ENCODE measurements around the gene NOA1. TPM values are rescaled to one million over a fixed set of nuclear protein-coding genes. Genes with fewer than 3 reads are reported as not detected.

Gene NOA1
- total RNA-seq, 2 experiments from 2014 or later: 20.2 to 28.1 TPM

DNA sequence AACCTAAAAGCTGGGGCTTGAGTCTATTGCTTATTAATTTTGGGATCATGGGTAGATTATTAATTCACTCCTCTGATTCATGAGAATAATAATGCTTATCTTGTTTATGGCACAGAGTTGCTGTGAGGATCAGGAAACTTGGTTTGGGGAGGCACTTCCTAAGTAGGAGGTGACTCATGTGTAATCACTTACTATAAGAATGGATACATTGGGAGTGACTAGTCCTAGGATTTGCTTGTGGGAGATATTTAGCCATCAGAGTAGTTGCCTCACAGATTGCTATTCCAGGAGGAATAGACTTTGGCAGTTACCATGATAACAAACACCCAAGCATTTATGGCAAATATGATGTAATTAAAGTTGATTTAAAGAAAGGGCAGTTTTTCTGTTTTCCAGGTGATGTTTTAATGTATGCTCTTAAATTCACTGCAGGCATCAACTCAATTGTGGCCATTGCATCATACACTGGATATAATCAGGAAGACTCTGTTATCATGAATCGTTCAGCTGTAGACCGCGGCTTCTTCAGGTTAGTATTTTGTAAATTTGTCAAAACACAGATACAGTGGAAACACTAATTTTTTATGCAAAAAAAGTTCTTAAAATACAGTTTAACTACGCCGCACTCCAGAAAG is 43.2 kb upstream of the NOA1 start:
- ChIA-PET CTCF (ENCODE audit: unreplicated experiment) (no interaction called here), POLR2A (no interaction called here)
- H4K20me1 ChIP-seq (ENCODE audit: insufficient read depth, low read length): no peaks in the 10 kb centered on the region
- no peaks in the 10 kb centered on the region for H3K9me3 ChIP-seq (ENCODE audit: low read length)
- no peaks in the 10 kb centered on the region for H3K79me2 ChIP-seq (ENCODE audit: insufficient read depth, low read depth, low read length)
- TF ChIP-seq EZH2phosphoT487 (IDR thresholded peaks at IDR 0.05; ENCODE audit: borderline replicate concordance, low read depth, low read length): no peak
- TF ChIP-seq, protein P1, sequence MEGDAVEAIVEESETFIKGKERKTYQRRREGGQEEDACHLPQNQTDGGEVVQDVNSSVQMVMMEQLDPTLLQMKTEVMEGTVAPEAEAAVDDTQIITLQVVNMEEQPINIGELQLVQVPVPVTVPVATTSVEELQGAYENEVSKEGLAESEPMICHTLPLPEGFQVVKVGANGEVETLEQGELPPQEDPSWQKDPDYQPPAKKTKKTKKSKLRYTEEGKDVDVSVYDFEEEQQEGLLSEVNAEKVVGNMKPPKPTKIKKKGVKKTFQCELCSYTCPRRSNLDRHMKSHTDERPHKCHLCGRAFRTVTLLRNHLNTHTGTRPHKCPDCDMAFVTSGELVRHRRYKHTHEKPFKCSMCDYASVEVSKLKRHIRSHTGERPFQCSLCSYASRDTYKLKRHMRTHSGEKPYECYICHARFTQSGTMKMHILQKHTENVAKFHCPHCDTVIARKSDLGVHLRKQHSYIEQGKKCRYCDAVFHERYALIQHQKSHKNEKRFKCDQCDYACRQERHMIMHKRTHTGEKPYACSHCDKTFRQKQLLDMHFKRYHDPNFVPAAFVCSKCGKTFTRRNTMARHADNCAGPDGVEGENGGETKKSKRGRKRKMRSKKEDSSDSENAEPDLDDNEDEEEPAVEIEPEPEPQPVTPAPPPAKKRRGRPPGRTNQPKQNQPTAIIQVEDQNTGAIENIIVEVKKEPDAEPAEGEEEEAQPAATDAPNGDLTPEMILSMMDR (conservative IDR thresholded peaks at IDR 0.05; ENCODE audit: low read length): no peak
- H2AFZ ChIP-seq (ENCODE audit: low read length): no peak overlapping the region
- H3K4me2 ChIP-seq (ENCODE audit: low read length): no peak overlapping the region
- H3K4me3 ChIP-seq (ENCODE audit: low read depth, low read length, poor library complexity, severe bottlenecking): no peak overlapping the region
- intact Hi-C loops (cut with micrococcal nuclease; ENCODE audit: unreplicated experiment): no loop called here
- H3K4me1 ChIP-seq (ENCODE audit: insufficient read depth, low read length, poor library complexity, severe bottlenecking): no peaks in the 10 kb centered on the region
- DNase-seq (ENCODE audit: low spot score): no peak
- BruUV-seq (replicated peaks): no TSS peak
- H3K27ac ChIP-seq (ENCODE audit: low read depth, low read length, poor library complexity, severe bottlenecking): no peak overlapping the region
- no peaks in the 10 kb centered on the region for H3K9me2 ChIP-seq (ENCODE audit: insufficient read depth, low read length)
- peaks cover 95% of the 10 kb centered on the region for H3K36me3 ChIP-seq (ENCODE audit: insufficient read depth, low read length)

DNA sequence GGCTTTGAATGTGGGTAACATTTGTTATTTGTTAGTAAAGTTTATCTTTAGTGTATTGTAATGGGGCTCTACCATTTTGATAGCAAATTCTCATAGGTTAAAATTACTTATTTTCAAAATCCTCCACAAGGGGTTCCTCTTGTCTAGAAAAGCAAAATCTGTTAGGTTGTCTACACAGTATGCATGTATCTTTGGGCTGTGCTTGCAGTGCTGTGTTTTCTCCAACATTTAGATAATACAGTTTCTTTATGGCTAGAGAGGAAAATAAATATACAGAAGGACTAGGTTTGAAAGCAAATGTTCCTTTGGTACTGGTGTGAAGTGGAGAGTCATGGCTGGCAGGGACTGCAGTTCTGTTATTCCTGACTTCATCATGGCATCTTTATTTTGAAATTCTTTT is 41.6 kb upstream of the NOA1 start:
- no peak for TF ChIP-seq EZH2phosphoT487 (IDR thresholded peaks at IDR 0.05; ENCODE audit: borderline replicate concordance, low read depth, low read length)
- TF ChIP-seq, protein P1 (conservative IDR thresholded peaks at IDR 0.05; ENCODE audit: low read length): no peak

DNA sequence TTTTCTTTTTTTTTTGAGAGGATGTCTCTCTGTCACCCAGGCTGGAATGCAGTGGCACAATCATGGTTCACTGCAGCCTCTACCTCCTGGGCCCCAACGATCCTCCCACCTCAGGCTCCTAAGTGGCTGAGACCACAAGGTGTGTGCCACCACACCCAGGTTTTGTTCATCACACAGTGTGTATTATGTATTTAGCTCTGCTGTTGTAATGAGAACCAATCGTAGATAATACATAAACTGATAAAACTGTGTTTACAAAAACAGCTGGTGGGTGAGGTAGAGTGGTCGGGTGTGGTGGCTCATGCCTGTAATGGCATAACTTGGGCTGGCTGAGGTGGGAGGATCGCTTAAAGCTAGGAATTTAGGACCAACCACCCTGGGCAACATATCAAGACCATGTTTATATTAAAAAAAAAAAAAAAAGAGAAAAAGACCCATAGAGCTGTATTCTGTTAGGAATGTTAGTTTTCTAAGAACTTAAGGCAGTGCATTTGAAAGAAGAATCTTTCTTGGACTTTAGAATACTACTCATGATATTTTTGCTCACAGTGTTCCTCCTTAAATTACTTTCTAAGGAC is 36.2 kb upstream of the NOA1 start:
- CTCF ChIA-PET (ENCODE audit: unreplicated experiment): no interaction called here

More for the DNA sequence above, 41.6 kb upstream of the NOA1 start:
- ChIA-PET POLR2A (no interaction called here), CTCF (ENCODE audit: unreplicated experiment) (no interaction called here)
- Histone ChIP-seq H3K9me3 (ENCODE audit: low read length) (no peaks in the 10 kb centered on the region), H4K20me1 (ENCODE audit: insufficient read depth, low read length) (no peaks in the 10 kb centered on the region), H3K9me2 (ENCODE audit: insufficient read depth, low read length) (no peaks in the 10 kb centered on the region), H2AFZ (ENCODE audit: low read length) (no peak overlapping the region), H3K4me3 (ENCODE audit: low read depth, low read length, poor library complexity, severe bottlenecking) (no peak overlapping the region), H3K79me2 (ENCODE audit: insufficient read depth, low read depth, low read length) (no peaks in the 10 kb centered on the region), H3K4me1 (ENCODE audit: insufficient read depth, low read length, poor library complexity, severe bottlenecking) (no peaks in the 10 kb centered on the region), H3K27ac (ENCODE audit: low read depth, low read length, poor library complexity, severe bottlenecking) (no peak overlapping the region), H3K36me3 (ENCODE audit: insufficient read depth, low read length) (peaks cover 95% of the 10 kb centered on the region), H3K4me2 (ENCODE audit: low read length) (no peak overlapping the region)
- no peak for DNase-seq (ENCODE audit: low spot score)
- intact Hi-C loops (cut with micrococcal nuclease; ENCODE audit: unreplicated experiment): no loop called here
- BruUV-seq (replicated peaks): no TSS peak

More for the DNA sequence above, 36.2 kb upstream of the NOA1 start:
- no peak overlapping the region for H3K4me3 ChIP-seq (ENCODE audit: low read depth, low read length, poor library complexity, severe bottlenecking)
- H3K4me2 ChIP-seq (ENCODE audit: low read length): no peak overlapping the region
- H3K9me3 ChIP-seq (ENCODE audit: low read length): no peaks in the 10 kb centered on the region
- no peak for TF ChIP-seq EZH2phosphoT487 (IDR thresholded peaks at IDR 0.05; ENCODE audit: borderline replicate concordance, low read depth, low read length)
- TF ChIP-seq, protein P1 (conservative IDR thresholded peaks at IDR 0.05; ENCODE audit: low read length): no peak
- no peak overlapping the region for H3K27ac ChIP-seq (ENCODE audit: low read depth, low read length, poor library complexity, severe bottlenecking)
- BruUV-seq (replicated peaks): no TSS peak
- no peak for DNase-seq (ENCODE audit: low spot score)
- intact Hi-C loops (cut with micrococcal nuclease; ENCODE audit: unreplicated experiment): no loop called here
- H2AFZ ChIP-seq (ENCODE audit: low read length): no peak overlapping the region
- H3K4me1 ChIP-seq (ENCODE audit: insufficient read depth, low read length, poor library complexity, severe bottlenecking): no peaks in the 10 kb centered on the region
- H3K79me2 ChIP-seq (ENCODE audit: insufficient read depth, low read depth, low read length): no peaks in the 10 kb centered on the region; the same call in 1 of the 2 replicates
- H3K9me2 ChIP-seq (ENCODE audit: insufficient read depth, low read length): no peaks in the 10 kb centered on the region
- peaks cover 94% of the 10 kb centered on the region for H3K36me3 ChIP-seq (ENCODE audit: insufficient read depth, low read length)
- POLR2A ChIA-PET: interaction anchor here (0.6 to 1.1 kb wide), 4 partner anchors 10 to 92 kb away, joined by 3 to 4 read pairs (median 3); no protein-coding TSS in a partner anchor
- no peaks in the 10 kb centered on the region for H4K20me1 ChIP-seq (ENCODE audit: insufficient read depth, low read length)

Data from OCI-LY7 (cell line).